RPMI7951 (cell line): ENCODE data around the gene CTU1. TPM values are rescaled to one million over a fixed set of nuclear protein-coding genes. Genes with fewer than 3 reads are reported as not detected.
"Not testable (repeated sequence)": the region's sequence is repeated elsewhere in the genome, so short reads cannot be mapped to it uniquely, and the experiment has no call there.

Experiments
- DNase-seq: peaks from one replicate; pipeline ENCODE4 v3.0.0-alpha.2; 2012; ENCODE audit warnings: low read depth
- total RNA-seq: library from RNA; depleted of rRNA; stranded (reverse); fragments of >200 nt; shearing (Covaris generic); gene quantifications from 2 replicates; pipeline ENCODE4 v1.2.3, GENCODE V29; 2014; rRNA removed

CTU1 gene
- 3.6 and 6.8 TPM in 2 replicates for total RNA-seq

GRCh38 chr19:51108066-51108804 is at the start of gene CTU1:
Gene CTU1 (minus strand): TSS chr19:51108409. CDS start chr19:51104569, 3,840 bp downstream.
- DNase-seq = peak; percentile 99

DNA sequence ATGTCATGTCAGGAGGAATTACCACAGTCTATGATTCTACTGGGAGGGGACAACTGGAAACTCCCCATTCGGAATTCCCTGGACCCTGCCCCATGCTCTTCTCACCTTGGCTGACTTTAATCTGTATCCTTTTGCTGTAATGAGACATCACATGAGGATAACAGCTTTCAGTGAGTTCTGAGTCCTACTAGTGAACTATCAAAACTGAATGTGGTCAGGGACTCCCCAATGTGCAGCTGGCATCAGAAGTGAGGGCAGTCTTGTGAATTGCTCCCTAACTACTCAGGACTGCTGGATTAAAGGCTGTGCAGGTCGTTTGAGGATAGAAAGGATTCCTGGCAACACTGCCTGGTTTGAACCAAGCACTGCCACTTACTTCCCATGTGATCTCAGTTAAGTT is 49.1 kb upstream of the CTU1 start:
- no peak for DNase-seq

GRCh38 chr19:51156710-51157109 is 48.5 kb upstream of the CTU1 start:
- no peak for DNase-seq

DNA sequence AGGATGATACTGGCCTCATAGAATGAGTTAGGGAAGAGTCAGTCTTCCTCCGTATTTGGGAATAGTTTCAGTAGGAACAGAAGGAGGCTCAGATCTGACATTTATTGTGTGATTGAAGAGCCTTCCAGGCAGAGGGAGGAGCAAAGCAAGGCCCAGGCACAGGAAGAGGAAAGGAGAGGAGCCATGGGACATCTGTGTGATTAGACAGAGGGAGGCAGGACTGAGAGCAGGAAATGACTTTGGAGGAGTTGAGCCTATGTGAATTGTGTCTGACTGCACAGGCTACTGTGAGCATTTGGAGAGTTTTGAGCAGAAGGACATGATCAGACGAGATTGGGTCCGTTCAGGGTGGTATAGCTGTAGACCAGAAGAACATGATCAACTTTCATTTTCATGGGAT is 42.4 kb upstream of the CTU1 start:
- DNase-seq = no peak

DNA sequence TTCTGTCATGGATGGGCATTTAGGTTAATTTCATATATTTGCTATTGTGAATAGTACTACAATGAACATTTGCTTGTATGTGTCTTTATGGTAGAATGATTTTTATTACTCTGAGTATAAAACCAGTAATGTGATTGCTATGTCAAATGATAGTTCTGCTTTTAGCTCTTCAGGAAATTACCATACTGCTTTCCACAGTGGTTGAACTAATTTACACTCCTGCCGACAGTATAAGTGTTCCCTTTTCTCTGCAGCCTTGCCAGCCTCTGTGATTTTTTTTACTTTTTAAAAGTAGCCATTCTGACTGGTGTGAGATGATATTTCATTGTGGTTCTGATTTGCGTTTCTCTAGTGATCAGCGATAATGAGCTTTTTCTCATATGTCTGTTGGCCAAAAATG is 40.4 kb upstream of the CTU1 start:
- no peak for DNase-seq

GRCh38 chr19:51147663-51148062 is 39.5 kb upstream of the CTU1 start:
- DNase-seq = no peak

- DNase-seq = no peak
Observed at GRCh38 chr19:51146751-51147150, 38.5 kb upstream of the CTU1 start.

DNA sequence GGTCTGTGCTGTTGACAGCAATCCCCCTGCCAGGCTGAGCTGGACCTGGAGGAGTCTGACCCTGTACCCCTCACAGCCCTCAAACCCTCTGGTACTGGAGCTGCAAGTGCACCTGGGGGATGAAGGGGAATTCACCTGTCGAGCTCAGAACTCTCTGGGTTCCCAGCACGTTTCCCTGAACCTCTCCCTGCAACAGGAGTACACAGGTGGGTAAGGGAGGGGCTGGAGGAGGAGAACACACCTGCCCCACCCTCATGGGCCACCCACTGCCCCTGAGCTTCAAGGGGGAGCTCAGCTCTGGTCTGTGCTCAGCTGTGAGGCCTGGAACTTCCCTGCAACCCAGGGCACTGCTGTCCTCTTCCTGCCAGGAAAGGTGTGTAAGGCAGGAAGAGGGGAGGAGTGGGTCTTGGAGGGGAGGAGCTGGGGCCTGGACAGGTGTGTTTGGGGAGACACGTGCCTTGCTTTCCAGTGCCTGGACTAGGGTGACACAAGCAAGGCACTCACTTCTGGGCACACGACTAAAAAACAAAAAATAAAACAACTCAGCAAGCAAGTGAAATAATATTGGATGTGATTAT is 37.8 kb upstream of the CTU1 start:
- no peak for DNase-seq

GRCh38 chr19:51144482-51145045 is 36.4 kb upstream of the CTU1 start:
- DNase-seq = no peak

- no peak for DNase-seq
Observed at GRCh38 chr19:51143486-51143885, 35.3 kb upstream of the CTU1 start.

DNA sequence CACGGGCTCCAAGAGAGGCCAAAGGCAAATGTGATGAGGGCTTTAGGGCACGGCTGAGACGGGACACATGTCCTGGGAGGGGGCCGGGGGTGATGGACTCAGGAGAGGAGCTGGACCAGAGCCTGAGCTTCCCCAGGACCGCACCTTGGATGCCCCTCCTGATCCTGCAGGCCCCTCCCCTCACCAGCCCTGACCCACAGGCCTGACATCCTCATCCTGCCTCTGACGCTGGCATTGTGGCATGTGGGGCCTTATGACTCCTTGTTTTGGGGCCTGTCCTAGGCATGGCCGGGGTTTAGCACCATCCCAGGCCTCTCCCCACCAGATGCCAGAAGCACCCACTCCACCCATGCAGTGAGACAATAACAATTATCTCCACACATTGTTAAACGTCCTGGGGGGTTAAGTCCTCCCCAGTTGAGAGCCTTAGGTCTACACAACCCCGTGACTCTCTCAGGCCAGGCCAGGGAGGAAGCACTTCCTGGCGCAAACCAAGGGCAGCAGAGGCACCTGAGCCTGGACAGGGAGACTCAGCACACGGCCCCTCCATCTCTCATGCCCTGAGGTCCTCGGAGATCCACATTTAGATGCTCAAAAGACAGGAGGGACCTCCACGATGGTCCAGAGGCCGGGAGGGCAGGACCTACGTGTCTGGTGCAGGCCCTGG is 34.7 kb upstream of the CTU1 start:
- not testable (repeated sequence) for DNase-seq

GRCh38 chr19:51142119-51142518 is 33.9 kb upstream of the CTU1 start, which contains the start of gene SIGLEC7:
Gene SIGLEC7 (plus strand): TSS chr19:51142301. CDS start chr19:51142370, 69 bp downstream.
- no peak for DNase-seq

DNA sequence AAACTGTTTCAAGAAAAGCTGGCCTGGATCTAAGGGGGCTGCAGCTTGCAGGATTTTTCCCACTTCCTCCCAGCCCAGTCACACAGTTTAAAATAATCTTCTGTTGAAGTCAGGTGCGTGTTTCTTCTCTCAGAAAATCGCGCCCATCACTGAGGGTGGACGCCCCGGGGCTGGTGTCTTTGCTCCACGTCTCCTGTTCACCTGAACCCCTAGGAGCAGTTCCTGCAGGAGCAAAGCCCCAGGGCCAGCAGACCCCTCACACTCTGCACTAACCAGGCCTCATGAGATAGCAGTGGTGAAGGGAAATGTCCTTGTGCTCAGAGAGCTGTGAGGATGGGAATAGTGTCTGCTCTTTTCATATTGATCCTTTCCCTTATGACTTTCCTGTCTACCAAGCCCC is 33.0 kb upstream of the CTU1 start:
- DNase-seq = no peak

DNA sequence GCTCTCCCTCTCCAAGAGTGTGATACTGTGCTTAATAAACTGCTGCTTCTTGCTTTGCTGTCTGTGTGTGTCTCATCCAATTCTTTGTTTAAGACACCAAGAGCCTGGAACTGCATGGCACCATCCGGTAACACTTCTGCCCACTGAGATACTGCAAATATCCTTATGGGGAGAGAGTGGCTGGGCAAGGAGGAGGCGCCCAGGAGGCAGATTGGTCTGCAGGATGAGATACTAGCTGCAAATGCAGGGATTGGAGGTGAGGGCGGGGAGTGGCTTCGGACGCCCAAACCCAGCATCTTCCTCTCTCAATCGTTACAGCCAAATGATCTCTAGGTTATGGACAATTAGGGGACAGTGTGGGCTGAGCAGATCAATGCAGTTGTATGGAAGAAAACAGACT is 32.2 kb upstream of the CTU1 start:
- DNase-seq = no peak

- no peak for DNase-seq
Observed at GRCh38 chr19:51139299-51140014, 31.2 kb upstream of the CTU1 start.

- DNase-seq = no peak
Observed at GRCh38 chr19:51138549-51138979, 30.4 kb upstream of the CTU1 start.

- DNase-seq = no peak
Observed at GRCh38 chr19:51137792-51138425, 29.7 kb upstream of the CTU1 start.

DNA sequence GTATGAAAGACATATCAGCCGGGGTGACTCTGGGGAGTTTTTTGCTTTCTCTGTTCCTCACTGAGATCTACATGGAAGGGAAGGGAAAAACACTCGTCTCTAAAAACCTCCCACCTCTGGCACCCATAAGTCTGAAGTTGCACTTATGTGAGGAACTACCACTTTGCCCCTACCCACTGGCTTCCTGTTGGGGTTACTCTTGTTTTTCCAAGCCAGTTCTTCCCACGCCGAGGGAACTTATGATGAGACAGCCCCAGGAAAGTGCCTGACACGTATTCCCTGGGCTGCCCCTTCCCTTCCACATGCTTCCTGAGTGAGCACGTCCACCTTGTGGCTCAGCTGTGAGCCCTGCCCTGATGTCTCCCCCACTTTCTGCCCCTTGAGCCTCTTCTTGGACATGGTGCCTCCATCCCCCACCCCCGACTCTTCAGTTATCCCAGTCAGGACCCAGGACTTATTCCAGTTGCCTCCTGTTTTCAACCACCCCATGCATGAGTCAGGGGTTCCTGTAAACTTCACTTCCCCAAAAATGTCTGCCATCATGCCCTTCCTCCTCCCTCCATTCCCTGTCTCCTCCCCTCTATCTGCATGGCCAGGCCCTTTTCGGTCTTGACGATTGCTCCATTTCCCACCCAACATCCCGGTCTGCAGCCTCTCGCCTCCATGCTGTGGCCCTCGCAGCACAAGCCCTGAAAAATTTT is 28.8 kb upstream of the CTU1 start:
- no peak for DNase-seq

DNA sequence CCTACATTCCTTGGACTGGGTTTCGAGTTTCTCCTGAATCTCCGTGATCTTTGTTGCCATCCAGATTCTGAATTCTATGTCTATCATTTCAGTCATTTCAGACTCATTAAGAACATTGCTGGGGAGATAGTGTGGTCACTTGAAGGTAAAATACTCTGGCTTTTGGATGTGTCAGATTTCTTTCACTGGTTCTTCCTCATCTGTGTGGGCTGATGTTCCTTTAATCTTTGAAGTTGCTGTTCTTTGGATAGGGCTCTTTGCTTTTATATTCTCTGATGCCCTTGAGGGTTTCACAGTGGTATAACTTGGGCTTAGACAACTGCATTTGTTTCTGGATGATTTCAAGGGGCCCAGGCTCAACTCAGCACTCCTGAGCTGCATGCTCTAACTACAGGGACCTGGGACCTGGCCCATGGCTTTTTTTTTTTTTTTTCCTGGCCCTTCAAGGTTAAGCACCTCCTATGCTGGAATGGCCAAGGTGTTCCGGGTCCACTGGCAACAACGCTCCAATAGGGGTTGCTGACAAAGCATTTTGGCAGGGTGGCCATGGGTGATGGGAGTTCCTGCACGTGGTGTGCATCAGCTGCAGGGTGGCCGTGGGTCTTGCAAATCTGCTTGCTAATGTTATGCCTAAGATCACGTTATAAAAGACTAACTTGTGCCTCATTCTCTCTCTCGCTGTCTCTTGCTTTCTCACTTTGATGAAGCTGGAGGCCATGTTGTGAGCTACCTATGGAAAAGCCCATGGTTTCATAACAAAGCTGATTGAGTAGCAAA is 28.0 kb upstream of the CTU1 start:
- no peak for DNase-seq

DNA sequence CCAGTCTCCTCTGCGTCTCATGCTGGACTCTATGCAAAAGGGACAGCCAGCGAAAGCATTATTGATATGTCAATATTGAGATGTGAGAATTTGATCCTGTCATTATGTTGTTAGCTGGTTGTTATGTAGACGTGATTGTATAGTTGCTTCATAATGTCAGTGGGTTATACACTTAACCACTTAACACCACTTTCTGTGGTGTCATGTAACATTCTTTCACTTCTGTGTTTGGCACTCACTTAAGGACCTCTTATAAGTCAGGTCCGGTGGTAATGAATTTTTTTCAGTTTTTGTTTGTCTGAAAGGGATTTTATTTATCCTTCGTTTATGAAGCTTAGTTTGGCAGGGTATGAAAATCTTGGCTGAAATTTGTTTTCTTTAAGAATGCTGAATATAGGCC is 26.8 kb upstream of the CTU1 start:
- DNase-seq = no peak
